Vagina (tissue), 2 donors: ENCODE results near the gene CCDC89. TPM values are rescaled to one million over a fixed set of nuclear protein-coding genes. Genes with fewer than 3 reads are reported as not detected.

ENCODE experiments used
- DNase-seq, 2 donors: peaks; one replicate each; pipeline ENCODE4 v3.0.0-alpha.2; 2017; ENCODE audit errors: extremely low spot score in 2 of 2
- H3K27ac ChIP-seq: fragments of 200-600 bp; sonication (generic); one replicate; pipeline ENCODE4 v1.5.1; 2019
- H3K27me3 ChIP-seq: fragments of 200-600 bp; sonication (generic); one replicate; pipeline ENCODE4 v1.5.1; 2019
- H3K36me3 ChIP-seq, 2 donors: fragments of 200-600 bp; sonication (generic); one replicate each; pipeline ENCODE4 v1.5.1; 2017 to 2019
- H3K4me1 ChIP-seq: fragments of 200-600 bp; sonication (generic); one replicate; pipeline ENCODE4 v1.5.1; 2019
- H3K4me3 ChIP-seq, 2 donors: fragments of 200-600 bp; sonication (generic); 1 replicate in 1 of 2; 2 replicates in 1 of 2; pipeline ENCODE4 v1.5.1; 2016 to 2019
- H3K9me3 ChIP-seq: fragments of 200-600 bp; sonication (generic); one replicate; pipeline ENCODE4 v1.5.1; 2019
- CTCF ChIP-seq, 3 experiments: fragments of 450-650 bp in 2 of 3; fragments of 200-600 bp in 1 of 3; sonication (generic) in 1 of 3; IDR thresholded peaks; one replicate each; pipeline ENCODE4 v1.5.1; 2017 to 2019; ENCODE audit warnings: antibody characterized with exemption in 3 of 3, mild to moderate bottlenecking in 2 of 3, moderate library complexity in 2 of 3
- POLR2A ChIP-seq, 2 donors: fragments of 450-650 bp; IDR thresholded peaks; one replicate each; pipeline ENCODE4 v1.6.1; 2017; ENCODE audit warnings: antibody characterized with exemption in 2 of 2, mild to moderate bottlenecking in 2 of 2, moderate library complexity in 2 of 2
- POLR2AphosphoS5 ChIP-seq, 2 donors: sonication (generic); formaldehyde crosslinking; IDR thresholded peaks; one replicate each; pipeline ENCODE4 v1.9.0; 2017; ENCODE audit warnings: antibody characterized with exemption in 2 of 2, mild to moderate bottlenecking in 2 of 2, low read depth in 1 of 2; ENCODE audit not compliant: insufficient read depth in 1 of 2
- intact Hi-C: fragments of 100-400 bp; cut with DNase I; formaldehyde crosslinking; loops from one replicate; pipeline ENCODE4 v1.15.1; 2023
- total RNA-seq: library from RNA; depleted of rRNA; stranded (reverse); fragments of >200 nt; gene quantifications from one replicate; pipeline ENCODE4 v1.2.3, GENCODE V29; 2016

The CCDC89 gene
- total RNA-seq, 1 donor from 2014 or later, result not detected

DNA sequence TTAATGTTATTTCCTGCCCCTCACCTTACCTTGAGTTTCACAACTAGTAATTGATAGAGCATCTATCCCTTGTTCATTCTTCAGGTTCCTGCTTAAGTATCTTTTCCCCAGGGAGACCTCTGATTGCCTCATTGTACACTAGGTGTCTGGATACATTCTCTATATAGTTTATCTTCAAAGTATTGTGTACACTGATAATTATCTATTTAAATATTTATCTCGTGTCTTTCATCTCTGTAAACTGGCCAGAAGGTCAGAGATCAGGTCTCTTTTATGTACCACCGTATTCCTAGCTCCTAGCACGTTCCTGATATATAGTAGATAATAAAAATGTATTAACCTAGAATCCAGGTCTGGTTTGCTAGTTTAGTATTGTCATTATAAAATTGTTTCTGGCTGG, 51.2 kb downstream of the CCDC89 start:
- TF ChIP-seq POLR2AphosphoS5 (IDR thresholded peaks at IDR 0.05; ENCODE audit: insufficient read depth in 1 of 2, low read depth in 1 of 2) (no peak), CTCF (IDR thresholded peaks at IDR 0.05) (no peak), POLR2A (IDR thresholded peaks at IDR 0.05) (no peak)
- H3K9me3 ChIP-seq, result no peaks in the 10 kb centered on the region
- no peaks in the 10 kb centered on the region for H3K27me3 ChIP-seq
- H3K4me1 ChIP-seq, result peaks cover 7% of the 10 kb centered on the region
- no peak for DNase-seq
- H3K27ac ChIP-seq, result no peak overlapping the region
- intact Hi-C loops, result no loop called here
- peaks cover 0 to 18% of the 10 kb centered on the region in 2 donors for H3K36me3 ChIP-seq
- no peak overlapping the region for H3K4me3 ChIP-seq

Other genes with a start within 250 kb of the CCDC89 start
- gene DLG2, start 58.9 kb downstream of the CCDC89 start, total RNA-seq, result 10.1 TPM
- gene TMEM126B, start 57.6 kb downstream of the CCDC89 start, total RNA-seq, result 34.1 TPM
- 15.0 TPM for gene TMEM126A, start 38.2 kb downstream of the CCDC89 start, total RNA-seq
- gene CREBZF, start 21.1 kb downstream of the CCDC89 start, total RNA-seq, result 60.9 TPM
- 17.4 TPM for gene SYTL2, start 124.9 kb upstream of the CCDC89 start, total RNA-seq
- not detected for gene CCDC83, start 169.2 kb upstream of the CCDC89 start, total RNA-seq